SIG-M5 (cell line): ENCODE measurements around the gene EOMES.

ENCODE experiments used
- DNase-seq: peaks from one replicate; lab custom pipeline; 2025; lab: John Stamatoyannopoulos, UW

Gene EOMES

DNA sequence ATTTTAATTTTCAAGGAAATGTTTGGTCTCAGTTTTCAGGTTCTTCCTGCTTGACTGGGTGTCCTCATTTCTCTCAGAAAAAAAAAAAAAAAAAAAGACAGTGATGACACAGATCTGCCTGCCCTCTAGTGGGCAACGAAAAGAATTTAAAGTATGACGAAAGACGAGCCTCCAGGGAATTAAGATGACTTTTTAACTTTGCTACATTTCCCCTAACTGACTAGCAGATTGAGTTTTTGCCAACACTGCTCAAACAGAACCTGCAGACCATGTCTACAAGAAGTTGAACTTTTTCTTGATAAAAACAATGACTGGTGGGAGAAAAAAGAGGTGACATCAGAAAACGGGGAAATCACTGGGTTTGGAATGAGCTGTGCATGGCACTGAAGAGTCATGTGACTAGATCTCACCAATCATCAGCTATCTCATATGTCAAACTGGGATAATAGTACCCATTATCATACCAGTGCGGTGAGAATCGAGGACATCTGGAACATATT lies 40.8 kb downstream of the EOMES start:
- peak; percentile 47 for DNase-seq

- no peak for DNase-seq
Measured at GRCh38 chr3:27680517-27681246, 41.4 kb downstream of the EOMES start.

DNA sequence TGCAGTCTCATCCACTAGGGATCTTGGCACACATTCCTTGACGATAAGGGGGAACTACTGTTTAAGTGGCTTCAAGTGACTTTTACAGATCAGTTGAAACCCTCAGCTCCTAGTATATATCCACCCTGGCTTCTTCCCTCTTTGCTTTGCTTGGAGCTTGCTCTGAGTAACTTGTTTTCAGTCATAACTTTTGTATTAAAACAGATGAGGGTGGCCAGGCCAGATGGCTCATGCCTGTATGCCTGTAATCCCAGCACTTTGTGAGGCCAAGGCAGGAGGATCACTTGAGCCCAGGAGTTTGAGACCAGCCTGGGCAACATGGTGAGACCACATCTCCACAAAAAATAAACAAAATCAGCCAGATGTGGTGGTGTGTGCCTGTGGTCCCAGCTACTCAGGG lies 42.4 kb downstream of the EOMES start:
- no peak for DNase-seq

- no peak for DNase-seq
Measured at GRCh38 chr3:27678234-27678633, 43.9 kb downstream of the EOMES start.

DNA sequence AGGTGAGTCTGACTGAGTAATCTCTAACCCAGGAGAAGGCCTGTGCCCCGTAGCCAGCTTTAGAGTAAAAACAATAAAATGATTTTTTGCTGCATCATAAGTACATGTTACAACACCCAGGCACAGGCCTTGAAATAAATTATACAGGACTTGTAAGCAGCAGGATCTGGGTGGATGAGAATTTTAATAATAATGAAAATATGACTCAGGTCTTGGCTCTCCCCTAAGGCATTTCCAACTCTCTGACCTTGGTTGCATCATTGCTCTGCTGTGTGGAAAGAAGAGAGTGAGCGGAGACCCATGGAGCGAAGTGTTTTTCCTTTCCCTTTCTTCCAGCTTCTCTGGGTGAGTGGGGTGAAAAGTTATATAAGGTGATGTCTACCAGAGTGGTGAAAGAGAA lies 44.6 kb downstream of the EOMES start:
- DNase-seq, result no peak

GRCh38 chr3:27675287-27675686 lies 46.8 kb downstream of the EOMES start:
- DNase-seq, result no peak

DNA sequence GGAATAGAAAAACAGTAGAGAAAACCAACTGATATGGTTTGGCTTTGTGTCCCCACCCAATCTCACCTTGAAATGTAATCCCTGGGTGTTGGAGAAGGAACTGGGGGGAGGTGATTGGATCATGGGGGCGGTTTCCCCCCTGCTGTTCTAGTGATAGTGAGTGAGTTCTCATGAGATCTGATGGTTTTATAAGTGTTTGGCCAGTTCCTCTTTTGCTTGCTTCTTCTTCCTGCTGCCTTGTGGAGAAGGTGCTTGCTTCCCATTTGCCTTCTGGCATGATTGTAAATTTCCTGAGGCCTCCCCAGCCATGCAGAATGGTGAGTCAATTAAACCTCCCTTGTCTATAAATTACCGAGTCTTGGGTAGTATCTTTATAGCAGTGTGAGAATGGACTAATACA lies 48.4 kb downstream of the EOMES start:
- no peak for DNase-seq

DNA sequence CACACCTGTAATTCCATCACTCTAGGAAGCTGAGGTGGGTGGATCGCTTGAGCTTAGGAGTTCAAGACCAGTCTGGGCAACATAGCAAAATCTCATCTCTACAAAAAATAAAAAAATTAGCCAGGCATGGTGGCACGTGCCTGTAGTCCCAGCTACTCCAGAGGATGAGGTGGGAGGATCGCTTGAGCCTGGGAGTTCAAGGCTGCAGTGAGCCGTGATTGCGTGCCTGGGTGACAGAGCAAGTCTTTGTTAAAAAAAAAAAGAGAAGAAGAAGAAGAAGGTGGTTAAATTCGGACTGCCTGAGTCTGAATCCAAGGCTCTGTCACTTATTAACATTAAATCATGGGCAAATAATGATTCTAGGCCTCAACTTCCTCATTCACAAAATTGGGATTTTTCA lies 51.0 kb downstream of the EOMES start:
- DNase-seq, result no peak

GRCh38 chr3:27670619-27671018 lies 51.5 kb downstream of the EOMES start:
- DNase-seq, result no peak

DNA sequence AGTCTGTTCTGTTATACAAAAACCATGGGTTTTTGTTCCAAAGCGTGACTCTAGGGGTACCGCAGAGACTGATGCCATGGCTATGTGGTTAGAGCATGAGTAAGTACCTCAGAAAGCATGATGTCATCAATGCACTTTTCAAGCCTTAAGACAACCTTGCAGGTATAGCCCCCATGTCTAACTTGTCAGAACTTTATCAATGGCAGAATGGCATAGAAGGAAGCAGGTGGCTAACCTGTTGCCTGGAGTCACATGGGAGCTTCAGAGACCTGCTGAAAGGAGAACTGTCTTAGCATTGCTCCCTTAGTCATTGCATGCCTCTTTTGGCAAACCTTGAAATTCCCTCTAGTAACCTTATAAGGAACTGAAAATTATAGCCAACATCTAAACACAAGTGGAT lies 52.5 kb downstream of the EOMES start:
- DNase-seq, result no peak

DNA sequence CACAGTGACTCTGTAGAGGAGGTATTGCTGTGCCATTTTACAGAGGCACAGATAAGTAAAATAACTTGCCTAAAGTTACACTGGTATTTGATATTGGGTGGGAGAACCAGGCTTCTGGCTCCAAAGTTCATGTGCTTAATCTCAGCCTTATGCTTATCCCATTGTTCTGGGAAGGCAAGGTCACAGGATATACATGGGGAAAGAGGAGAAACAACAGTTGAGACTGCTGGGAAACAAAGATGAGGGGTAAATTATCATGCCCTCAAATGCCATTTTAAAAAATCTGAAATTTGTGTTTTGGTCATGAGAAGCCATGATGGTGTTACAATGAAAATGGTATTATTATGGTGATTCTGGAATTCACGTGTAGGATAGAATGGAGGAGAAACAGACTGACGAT lies 54.4 kb downstream of the EOMES start:
- no peak for DNase-seq

DNA sequence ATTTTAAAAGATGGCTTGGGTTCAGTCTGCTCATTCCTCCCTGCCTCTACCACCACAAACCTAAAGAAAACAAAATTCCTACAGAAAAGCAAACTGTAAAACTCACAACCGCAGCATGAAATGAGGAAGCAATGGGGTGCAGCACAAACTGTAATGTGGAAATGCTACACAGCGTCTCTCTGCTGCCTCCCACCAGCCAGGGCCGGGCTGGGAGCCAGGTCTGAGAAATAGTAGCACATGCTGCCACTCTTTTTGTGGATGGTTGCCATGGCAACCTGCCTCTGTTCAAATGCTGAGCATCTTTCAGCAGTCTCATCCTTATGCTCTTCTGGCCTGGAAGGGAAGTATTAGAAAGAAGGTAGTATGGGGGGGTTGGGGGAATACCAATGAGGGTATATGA lies 55.4 kb downstream of the EOMES start:
- peak; percentile 64 for DNase-seq

DNA sequence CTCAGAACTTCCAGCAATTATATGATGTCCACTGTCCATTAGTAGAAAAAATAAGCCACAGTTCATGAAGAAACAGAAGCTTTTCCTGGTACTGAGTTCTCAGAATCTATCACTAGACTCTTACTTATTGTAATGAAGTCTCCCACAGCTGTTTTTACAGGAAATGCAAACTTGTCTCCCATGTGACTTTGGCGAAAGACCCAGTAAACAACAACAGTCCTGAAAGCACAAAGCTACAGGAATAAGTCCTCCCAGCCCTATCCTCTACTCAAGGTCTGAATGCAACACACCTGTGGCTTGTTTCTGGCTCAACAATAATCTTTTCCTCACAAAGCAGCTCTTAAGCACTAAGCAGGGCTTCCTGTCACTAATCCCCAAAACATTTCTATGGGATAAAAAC lies 55.9 kb downstream of the EOMES start:
- no peak for DNase-seq
